Stomach (tissue), 9 donors: ENCODE measurements around the gene TTLL4. TPM values are rescaled to one million over a fixed set of nuclear protein-coding genes. Genes with fewer than 3 reads are reported as not detected.

ENCODE experiments used
- DNase-seq, 2 donors: peaks; one replicate each; pipeline versions ENCODE4 v3.0.0 to v3.0.0-alpha.2; 2013 to 2019
- H3K27ac ChIP-seq, 5 donors: fragments of 200-600 bp in 4 of 5; sonication (generic) in 4 of 5; one replicate each; pipeline ENCODE4 v1.5.1; 2013 to 2019; ENCODE audit warnings: mild to moderate bottlenecking in 1 of 5, moderate library complexity in 1 of 5
- H3K27me3 ChIP-seq, 3 donors: fragments of 200-600 bp; sonication (generic); one replicate each; pipeline ENCODE4 v1.5.1; 2017 to 2019; ENCODE audit warnings: mixed run types in 1 of 3
- H3K36me3 ChIP-seq, 4 donors: fragments of 200-600 bp; sonication (generic); 1 replicate in 3 of 4; 2 replicates in 1 of 4; pipeline ENCODE4 v1.5.1; 2016 to 2019
- H3K4me1 ChIP-seq, 4 donors: fragments of 200-600 bp; sonication (generic); one replicate each; pipeline ENCODE4 v1.5.1; 2016 to 2019
- H3K4me3 ChIP-seq, 4 donors: fragments of 200-600 bp; sonication (generic) in 3 of 4; one replicate each; pipeline ENCODE4 v1.5.1; 2016 to 2019; ENCODE audit warnings: mild to moderate bottlenecking in 1 of 4
- H3K9me3 ChIP-seq, 4 donors: fragments of 200-600 bp; sonication (generic); one replicate each; pipeline ENCODE4 v1.5.1; 2016 to 2019
- EP300 ChIP-seq: sonication (generic); formaldehyde crosslinking; IDR thresholded peaks from one replicate; pipeline ENCODE4 v1.6.1; 2017; ENCODE audit warnings: antibody characterized with exemption
- POLR2A ChIP-seq, 4 donors: fragments of 450-650 bp; IDR thresholded peaks; one replicate each; pipeline ENCODE4 v1.6.1; 2016; ENCODE audit warnings: antibody characterized with exemption in 4 of 4, control low read depth in 2 of 4, mild to moderate bottlenecking in 1 of 4, moderate library complexity in 1 of 4
- POLR2AphosphoS5 ChIP-seq, 3 donors: sonication (generic); formaldehyde crosslinking; IDR thresholded peaks; one replicate each; pipeline ENCODE4 v1.6.1; 2016; ENCODE audit warnings: antibody characterized with exemption in 3 of 3
- WGBS, 5 donors: extraction: QIAGEN DNeasy Blood & Tissue Kit in 3 of 5; methylation state at CpG; one replicate each; pipeline versions ENCODE4 v1.1.5 to v1.1.7; 2013 to 2018; 5-methylcytosine and 5-hydroxymethylcytosine counted together
- intact Hi-C: fragments of 100-400 bp; cut with DNase I; formaldehyde crosslinking; loops from one replicate; pipeline ENCODE4 v1.15.1; 2023; ENCODE audit warnings: low total_unique reads
- polyA plus RNA-seq, 3 donors: library from polyadenylated mRNA; stranded (reverse); fragments of 200-250 nt; gene quantifications; one replicate each; pipeline ENCODE4 v1.2.3, GENCODE V29; 2013
- total RNA-seq, 5 donors: library from RNA; depleted of rRNA; stranded (reverse); fragments of >200 nt; gene quantifications; one replicate each; pipeline versions ENCODE4 v1.1.0 to v1.2.3, GENCODE V29; 2014 to 2016
- TF ChIP-seq, protein P1 (sequence below), 7 experiments: fragments of 450-650 bp in 4 of 7; fragments of 200-600 bp in 3 of 7; sonication (generic) in 3 of 7; IDR thresholded peaks; one replicate each; pipeline ENCODE4 v1.5.1; 2016 to 2019; ENCODE audit warnings: antibody characterized with exemption in 7 of 7, control low read depth in 2 of 7, mild to moderate bottlenecking in 1 of 7
- donor health status: healthy with polysubstance abuse.
- donor health status: Bipolar disorder and iron deficiency.
- donor health status: healthy.

The TTLL4 gene
- total and polyA plus RNA-seq, 8 donors: 8.8 to 139 (median 13.9) TPM

- no peak overlapping the region for H3K27ac ChIP-seq
- WGBS, 5 donors: 86 to 94% (median 91%) methylated on average over 4 of the region's 4 CpGs
- DNase-seq: no peak
- no peaks in the 10 kb centered on the region for H3K27me3 ChIP-seq
- TF ChIP-seq EP300 (no peak), POLR2AphosphoS5 (IDR thresholded peaks at IDR 0.05) (no peak), POLR2A (IDR thresholded peaks at IDR 0.05) (no peak)
- H3K4me3 ChIP-seq: no peak overlapping the region
- intact Hi-C loops: loop anchor here (10.0 kb wide), 1 partner anchor 147 kb away; the partner anchor contains the start of gene WNT6
- H3K9me3 ChIP-seq: no peaks in the 10 kb centered on the region
- H3K4me1 ChIP-seq: peaks cover 10 to 18% (median 14%) of the 10 kb centered on the region in 4 donors
- no peaks in the 10 kb centered on the region for H3K36me3 ChIP-seq
These were observed 2.5 kb upstream of the TTLL4 start for GRCh38 chr2:218708086-218708485.

DNA sequence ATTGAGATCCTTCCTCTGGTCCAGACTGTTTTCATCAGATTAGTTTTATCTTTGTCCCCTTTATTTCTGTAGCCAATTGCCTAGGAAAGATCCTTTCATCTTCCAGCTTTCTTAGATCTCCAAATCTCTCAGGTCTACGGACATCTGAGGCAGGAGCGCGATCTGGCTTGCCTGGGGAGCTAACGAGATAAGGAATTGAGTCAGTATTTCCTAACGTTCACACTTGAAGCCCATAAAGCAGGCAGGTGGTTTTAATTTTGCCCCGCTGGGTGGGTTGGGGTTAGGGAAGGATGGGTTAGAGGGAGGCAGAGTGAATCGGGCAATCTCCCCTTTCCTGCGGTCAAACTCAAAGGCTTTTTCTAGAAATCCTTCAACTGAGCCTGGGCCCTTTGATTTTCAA is 727 bp upstream of the TTLL4 start:
- Histone ChIP-seq H3K27ac (peak overlapping the region in 1 of 5 donors; percentile 94), H3K9me3 (no peaks in the 10 kb centered on the region), H3K36me3 (no peaks in the 10 kb centered on the region), H3K27me3 (no peaks in the 10 kb centered on the region), H3K4me3 (peak overlapping the region in 3 of 4 donors; percentile 80 to 97 (median 85)), H3K4me1 (peaks cover 10 to 30% (median 20%) of the 10 kb centered on the region in 4 donors)
- intact Hi-C loops: loop anchor here (10.0 kb wide), 1 partner anchor 145 kb away; the partner anchor contains the start of gene WNT6
- DNase-seq: no peak
- WGBS, 5 donors: 76 to 88% (median 78%) methylated on average over 8 of the region's 8 CpGs
- TF ChIP-seq, protein P1, sequence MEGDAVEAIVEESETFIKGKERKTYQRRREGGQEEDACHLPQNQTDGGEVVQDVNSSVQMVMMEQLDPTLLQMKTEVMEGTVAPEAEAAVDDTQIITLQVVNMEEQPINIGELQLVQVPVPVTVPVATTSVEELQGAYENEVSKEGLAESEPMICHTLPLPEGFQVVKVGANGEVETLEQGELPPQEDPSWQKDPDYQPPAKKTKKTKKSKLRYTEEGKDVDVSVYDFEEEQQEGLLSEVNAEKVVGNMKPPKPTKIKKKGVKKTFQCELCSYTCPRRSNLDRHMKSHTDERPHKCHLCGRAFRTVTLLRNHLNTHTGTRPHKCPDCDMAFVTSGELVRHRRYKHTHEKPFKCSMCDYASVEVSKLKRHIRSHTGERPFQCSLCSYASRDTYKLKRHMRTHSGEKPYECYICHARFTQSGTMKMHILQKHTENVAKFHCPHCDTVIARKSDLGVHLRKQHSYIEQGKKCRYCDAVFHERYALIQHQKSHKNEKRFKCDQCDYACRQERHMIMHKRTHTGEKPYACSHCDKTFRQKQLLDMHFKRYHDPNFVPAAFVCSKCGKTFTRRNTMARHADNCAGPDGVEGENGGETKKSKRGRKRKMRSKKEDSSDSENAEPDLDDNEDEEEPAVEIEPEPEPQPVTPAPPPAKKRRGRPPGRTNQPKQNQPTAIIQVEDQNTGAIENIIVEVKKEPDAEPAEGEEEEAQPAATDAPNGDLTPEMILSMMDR (IDR thresholded peaks at IDR 0.05): no peak
- TF ChIP-seq EP300 (no peak), POLR2A (IDR thresholded peaks at IDR 0.05) (no peak), POLR2AphosphoS5 (IDR thresholded peaks at IDR 0.05) (no peak)

DNA sequence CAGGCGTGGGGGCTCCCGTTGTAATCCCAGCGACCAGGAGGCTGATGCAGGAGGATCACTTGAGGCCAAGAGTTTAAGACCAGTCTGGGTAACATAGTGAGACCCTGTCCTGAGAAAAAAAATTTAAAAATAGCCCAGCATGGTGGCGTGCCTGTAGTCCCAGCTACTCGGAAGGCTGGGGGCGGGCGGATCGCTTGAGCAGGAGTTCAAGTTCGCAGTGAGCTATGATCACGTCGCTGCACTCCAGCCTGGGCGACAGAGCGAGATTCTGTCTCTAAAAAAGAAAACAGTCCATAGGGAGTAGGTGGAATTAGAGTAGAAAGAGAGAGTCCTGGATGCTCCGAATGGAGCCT is 325 bp upstream of the TTLL4 start:
- Histone ChIP-seq H3K4me1 (peaks cover 10 to 32% (median 20%) of the 10 kb centered on the region in 4 donors), H3K27me3 (no peaks in the 10 kb centered on the region), H3K4me3 (peak overlapping the region; percentile 80 to 97 (median 85)), H3K27ac (peak overlapping the region in 4 of 5 donors; percentile 91 to 97 (median 96)), H3K9me3 (no peaks in the 10 kb centered on the region), H3K36me3 (no peaks in the 10 kb centered on the region)
- no peak for TF ChIP-seq EP300
- TF ChIP-seq POLR2A (IDR thresholded peaks at IDR 0.05): no peak
- TF ChIP-seq POLR2AphosphoS5 (IDR thresholded peaks at IDR 0.05): no peak
- TF ChIP-seq, protein P1 (IDR thresholded peaks at IDR 0.05): no peak
- intact Hi-C loops: no loop called here
- DNase-seq: no peak
- 34 to 49% (median 45%) methylated on average over 14 of the region's 14 CpGs for WGBS, 5 donors

DNA sequence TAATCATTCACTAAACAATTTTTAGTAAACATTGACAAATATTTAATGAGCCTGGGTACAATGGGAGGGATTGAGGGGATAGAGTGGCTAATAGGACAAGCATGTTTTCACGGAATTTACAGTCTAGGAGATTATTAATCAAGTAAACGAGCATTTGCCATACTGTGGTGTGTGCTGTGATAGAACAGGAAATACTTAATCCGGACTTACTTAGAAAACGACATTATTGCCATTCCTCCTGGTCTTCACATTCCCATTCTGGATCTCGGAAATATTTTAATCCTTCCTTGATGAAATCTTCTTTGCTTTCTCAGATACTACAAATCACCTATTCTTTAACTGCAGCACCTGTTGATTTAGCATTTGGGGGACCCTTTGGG is 905 bp downstream of the TTLL4 start:
- Histone ChIP-seq H3K27me3 (no peaks in the 10 kb centered on the region), H3K9me3 (no peaks in the 10 kb centered on the region), H3K27ac (peak overlapping the region in 4 of 5 donors; percentile 91 to 97 (median 96)), H3K36me3 (peaks cover 0 to 12% (median 9%) of the 10 kb centered on the region in 4 donors), H3K4me1 (peaks cover 10 to 44% (median 25%) of the 10 kb centered on the region in 4 donors), H3K4me3 (peak overlapping the region; percentile 80 to 97 (median 85))
- no peak for TF ChIP-seq POLR2A (IDR thresholded peaks at IDR 0.05)
- no peak for TF ChIP-seq EP300
- TF ChIP-seq, protein P1 (IDR thresholded peaks at IDR 0.05): no peak
- TF ChIP-seq POLR2AphosphoS5 (IDR thresholded peaks at IDR 0.05): no peak
- DNase-seq: peak in 1 of 2 donors; percentile 29
- intact Hi-C loops: no loop called here
- WGBS, 5 donors: 3 to 8% (median 7%) methylated on average over 5 of the region's 5 CpGs

DNA sequence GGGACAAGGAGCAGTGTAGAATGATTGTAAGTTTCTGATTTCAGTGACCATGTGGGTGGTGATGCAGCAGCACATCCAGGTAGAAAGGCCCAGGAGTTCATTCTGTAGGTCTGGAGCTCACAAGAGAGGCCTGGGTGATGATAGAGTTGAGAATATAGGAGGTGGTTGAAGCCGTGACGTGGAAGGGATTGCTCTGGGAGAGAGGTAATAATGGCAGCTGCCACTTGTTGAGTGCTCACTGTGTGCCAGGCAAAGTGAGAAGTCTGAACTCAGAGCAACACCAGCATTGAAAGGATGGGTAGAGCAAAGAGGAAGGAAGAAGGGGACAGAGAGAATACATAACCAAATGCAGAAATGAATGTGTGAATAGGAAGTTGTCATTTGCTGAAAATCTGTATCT is 3.3 kb downstream of the TTLL4 start:
- TF ChIP-seq, protein P1 (IDR thresholded peaks at IDR 0.05): no peak
- TF ChIP-seq EP300 (no peak), POLR2A (IDR thresholded peaks at IDR 0.05) (no peak), POLR2AphosphoS5 (IDR thresholded peaks at IDR 0.05) (no peak)
- Histone ChIP-seq H3K4me1 (peaks cover 10 to 63% (median 31%) of the 10 kb centered on the region in 4 donors), H3K36me3 (peaks cover 0 to 17% (median 11%) of the 10 kb centered on the region in 4 donors), H3K4me3 (no peak overlapping the region), H3K27ac (no peak overlapping the region), H3K9me3 (no peaks in the 10 kb centered on the region), H3K27me3 (no peaks in the 10 kb centered on the region)
- no peak for DNase-seq
- intact Hi-C loops: no loop called here
- 91 to 100% (median 94%) methylated on average over 2 of the region's 2 CpGs for WGBS, 5 donors
